Upper lobe of right lung (tissue), 1 donor: ENCODE measurements around the gene ZNF385D. TPM values are rescaled to one million over a fixed set of nuclear protein-coding genes. Genes with fewer than 3 reads are reported as not detected.
A peak's percentile ranks its signal among the peaks of the same experiment; 100 is the strongest.

Source experiments
- ATAC-seq: fragments of 200-7000 bp; cut with Tn5 transposase; one replicate; pipeline ENCODE4 v1.9.1; 2020; ENCODE audit warnings: mild to moderate bottlenecking, moderate library complexity
- DNase-seq: peaks from one replicate; pipeline ENCODE4 v3.0.0-alpha.2; 2020
- H3K27ac ChIP-seq: fragments of 200-600 bp; one replicate; pipeline ENCODE4 v1.8.0; 2022
- H3K27me3 ChIP-seq: fragments of 200-600 bp; one replicate; pipeline ENCODE4 v1.8.0; 2022; ENCODE audit warnings: mild to moderate bottlenecking
- H3K36me3 ChIP-seq: fragments of 200-600 bp; one replicate; pipeline ENCODE4 v1.8.0; 2022
- H3K4me1 ChIP-seq: fragments of 200-600 bp; one replicate; pipeline ENCODE4 v1.8.0; 2022
- H3K4me3 ChIP-seq: fragments of 200-600 bp; one replicate; pipeline ENCODE4 v1.8.0; 2022; ENCODE audit warnings: mild to moderate bottlenecking
- H3K9me3 ChIP-seq: fragments of 200-600 bp; one replicate; pipeline ENCODE4 v1.8.0; 2022
- intact Hi-C: fragments of 100-400 bp; cut with DNase I; formaldehyde crosslinking; loops from one replicate; pipeline ENCODE4 v1.11.0; 2022
- total RNA-seq: library from RNA; stranded (reverse); fragmentation: NEBNext Ultra II Directional; extraction: Animal tissue kit (Norgen Biotek cat#: 25700); gene quantifications from one replicate; pipeline ENCODE4 v1.2.1, GENCODE V29; 2021
- TF ChIP-seq, protein P1 (sequence below): fragments of 200-600 bp; IDR thresholded peaks from one replicate; pipeline ENCODE4 v1.8.0; 2022; ENCODE audit warnings: antibody characterized with exemption
- donor health status: DM: no; HTN: yes; CAD: no; lungs with severe emphysema.

The ZNF385D gene
- total RNA-seq, 1 donor from 2014 or later, result 9.4 TPM

DNA sequence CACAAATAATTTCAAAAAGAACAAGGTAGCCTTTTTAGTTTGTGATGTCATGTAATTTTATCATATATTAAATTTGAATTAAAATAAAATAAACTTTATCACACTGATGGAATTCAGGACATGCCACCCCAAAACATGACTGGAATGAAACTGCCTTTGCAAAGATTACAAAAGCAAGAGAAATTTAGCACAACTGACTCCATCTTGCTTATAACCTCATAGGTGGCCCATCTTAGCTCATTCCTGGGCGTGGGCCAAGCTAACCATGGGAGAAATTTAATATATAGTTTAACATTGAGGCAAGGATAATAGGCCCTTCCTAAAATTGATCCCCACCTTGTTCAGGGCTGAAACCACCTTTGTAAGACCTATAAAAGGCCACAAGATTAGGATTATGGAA is 235.6 kb downstream of the ZNF385D start:
- Histone ChIP-seq H3K27ac (no peak overlapping the region), H3K9me3 (no peaks in the 10 kb centered on the region), H3K4me3 (no peak overlapping the region), H3K36me3 (no peaks in the 10 kb centered on the region), H3K4me1 (no peaks in the 10 kb centered on the region), H3K27me3 (no peaks in the 10 kb centered on the region)
- DNase-seq (no peak), ATAC-seq (no peak)
- TF ChIP-seq, protein P1, sequence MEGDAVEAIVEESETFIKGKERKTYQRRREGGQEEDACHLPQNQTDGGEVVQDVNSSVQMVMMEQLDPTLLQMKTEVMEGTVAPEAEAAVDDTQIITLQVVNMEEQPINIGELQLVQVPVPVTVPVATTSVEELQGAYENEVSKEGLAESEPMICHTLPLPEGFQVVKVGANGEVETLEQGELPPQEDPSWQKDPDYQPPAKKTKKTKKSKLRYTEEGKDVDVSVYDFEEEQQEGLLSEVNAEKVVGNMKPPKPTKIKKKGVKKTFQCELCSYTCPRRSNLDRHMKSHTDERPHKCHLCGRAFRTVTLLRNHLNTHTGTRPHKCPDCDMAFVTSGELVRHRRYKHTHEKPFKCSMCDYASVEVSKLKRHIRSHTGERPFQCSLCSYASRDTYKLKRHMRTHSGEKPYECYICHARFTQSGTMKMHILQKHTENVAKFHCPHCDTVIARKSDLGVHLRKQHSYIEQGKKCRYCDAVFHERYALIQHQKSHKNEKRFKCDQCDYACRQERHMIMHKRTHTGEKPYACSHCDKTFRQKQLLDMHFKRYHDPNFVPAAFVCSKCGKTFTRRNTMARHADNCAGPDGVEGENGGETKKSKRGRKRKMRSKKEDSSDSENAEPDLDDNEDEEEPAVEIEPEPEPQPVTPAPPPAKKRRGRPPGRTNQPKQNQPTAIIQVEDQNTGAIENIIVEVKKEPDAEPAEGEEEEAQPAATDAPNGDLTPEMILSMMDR, result no peak
- intact Hi-C loops, result no loop called here

DNA sequence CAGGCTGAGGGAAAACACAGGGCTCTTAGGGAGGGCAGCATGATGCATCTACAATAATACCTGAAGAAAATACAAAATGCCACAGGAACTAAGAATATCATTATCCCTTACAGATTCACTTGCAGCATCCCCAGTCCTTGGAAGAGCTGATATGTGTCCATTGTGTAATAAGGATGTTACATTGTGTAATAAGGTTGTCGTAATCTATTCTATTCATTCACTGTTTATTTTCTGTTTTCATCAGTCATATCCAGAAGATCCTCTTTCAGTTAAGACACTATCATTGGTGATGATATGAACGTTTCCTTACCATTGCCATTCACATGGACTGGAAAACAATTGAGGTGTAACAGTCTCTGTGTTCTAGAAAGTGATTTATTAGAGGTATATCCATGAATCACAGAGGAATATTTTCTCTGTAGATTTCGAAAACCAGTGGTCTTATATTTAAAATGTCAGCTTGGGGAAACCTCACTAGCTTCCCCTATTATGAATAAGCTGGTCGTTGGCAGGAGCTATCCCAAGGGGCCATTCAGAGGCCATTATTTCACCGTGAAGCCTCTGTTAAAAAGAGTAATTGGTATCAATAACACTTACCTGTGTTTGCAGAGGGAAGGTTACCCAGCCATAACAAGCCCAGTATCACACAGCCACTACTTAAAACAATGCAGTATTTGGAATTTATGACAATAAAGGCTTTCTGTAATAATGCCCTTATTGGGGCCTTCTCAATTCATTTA is 241.1 kb downstream of the ZNF385D start:
- ATAC-seq (no peak), DNase-seq (no peak)
- Histone ChIP-seq H3K36me3 (no peaks in the 10 kb centered on the region), H3K4me1 (no peaks in the 10 kb centered on the region), H3K4me3 (no peak overlapping the region), H3K27ac (no peak overlapping the region), H3K9me3 (no peaks in the 10 kb centered on the region), H3K27me3 (no peaks in the 10 kb centered on the region)
- intact Hi-C loops, result no loop called here
- TF ChIP-seq, protein P1, result no peak

DNA sequence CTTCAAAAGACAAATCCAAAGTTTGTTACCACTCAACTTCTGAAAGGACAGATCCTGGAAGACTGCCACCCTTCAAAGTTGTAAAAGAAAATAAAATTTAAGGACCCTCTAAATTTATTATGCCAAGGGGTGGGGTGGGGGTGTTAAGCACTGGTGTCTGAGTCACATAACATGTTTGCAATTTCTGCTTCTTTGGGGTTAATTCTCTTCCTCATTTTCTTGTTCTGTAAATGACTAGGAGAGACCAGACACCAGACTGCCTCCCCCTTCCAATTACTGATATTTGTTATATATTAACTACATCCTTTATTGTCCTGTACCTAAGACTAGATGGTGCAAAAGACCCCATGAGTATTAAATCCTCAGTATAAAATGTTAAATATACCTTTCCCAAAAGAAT is 242.8 kb downstream of the ZNF385D start:
- intact Hi-C loops, result no loop called here
- Histone ChIP-seq H3K9me3 (no peaks in the 10 kb centered on the region), H3K4me1 (no peaks in the 10 kb centered on the region), H3K36me3 (no peaks in the 10 kb centered on the region), H3K27ac (no peak overlapping the region), H3K4me3 (no peak overlapping the region), H3K27me3 (no peaks in the 10 kb centered on the region)
- DNase-seq, result no peak
- ATAC-seq, result no peak
- TF ChIP-seq, protein P1, result no peak

DNA sequence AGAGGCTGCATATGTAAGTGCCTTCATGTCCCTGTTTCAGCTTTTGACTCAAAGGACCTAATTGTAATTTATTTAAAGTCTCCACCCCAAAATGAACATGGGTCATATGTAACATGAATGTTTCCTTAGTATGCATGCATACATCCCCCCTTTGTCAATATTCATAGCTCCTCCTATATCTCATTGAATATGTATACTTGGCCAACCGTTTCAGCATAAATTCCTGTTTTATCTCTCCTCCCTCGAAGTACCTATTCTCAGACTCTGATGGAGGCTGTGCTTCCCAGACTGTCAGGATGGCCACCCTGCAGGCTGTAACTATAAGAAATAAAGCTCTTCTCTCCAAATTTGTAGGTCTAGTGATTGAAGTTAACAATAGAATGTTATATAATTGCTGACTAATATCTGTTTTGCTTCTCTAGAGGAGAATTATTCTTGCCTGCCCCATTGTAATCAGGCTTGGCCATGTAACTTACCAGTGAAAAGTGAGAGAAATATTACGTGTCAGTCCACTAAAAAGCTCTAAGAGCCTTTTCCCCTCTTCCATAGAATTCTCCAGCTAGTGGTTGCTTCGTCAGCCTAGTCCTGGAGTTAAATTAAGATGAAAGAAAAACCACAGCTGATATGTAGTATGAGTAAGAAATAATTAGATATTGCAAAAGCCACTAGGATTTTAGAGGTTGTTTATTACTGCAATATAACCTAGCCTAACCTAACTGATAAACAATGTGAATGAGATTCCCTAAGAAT is 245.1 kb downstream of the ZNF385D start:
- H3K9me3 ChIP-seq, result no peaks in the 10 kb centered on the region
- DNase-seq (no peak), ATAC-seq (no peak)
- TF ChIP-seq, protein P1, result no peak
- no peaks in the 10 kb centered on the region for H3K27me3 ChIP-seq
- H3K27ac ChIP-seq, result no peak overlapping the region
- H3K4me1 ChIP-seq, result no peaks in the 10 kb centered on the region
- intact Hi-C loops, result no loop called here
- H3K4me3 ChIP-seq, result no peak overlapping the region
- no peaks in the 10 kb centered on the region for H3K36me3 ChIP-seq

DNA sequence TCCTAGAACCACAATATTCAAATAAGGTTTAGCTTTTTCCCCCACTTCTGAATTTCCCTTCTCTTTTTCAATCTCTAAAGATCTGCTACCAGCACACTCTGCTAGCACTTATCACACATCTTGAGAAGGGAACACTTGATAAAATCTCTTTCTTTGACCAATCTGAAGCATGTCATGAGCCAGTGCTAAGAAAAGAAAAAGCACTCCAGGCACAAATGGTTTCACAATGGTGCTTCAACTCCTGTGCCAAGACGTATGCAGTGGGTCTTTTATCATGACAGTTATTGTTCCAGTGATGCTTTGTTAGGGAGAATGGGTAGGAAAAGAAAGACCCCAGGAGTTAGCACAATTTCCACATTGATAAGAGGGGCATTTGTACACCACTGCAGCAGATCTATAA is 248.4 kb downstream of the ZNF385D start:
- ATAC-seq, result peak; percentile 70
- Histone ChIP-seq H3K4me3 (no peak overlapping the region), H3K36me3 (no peaks in the 10 kb centered on the region), H3K27ac (no peak overlapping the region), H3K4me1 (no peaks in the 10 kb centered on the region), H3K9me3 (no peaks in the 10 kb centered on the region), H3K27me3 (no peaks in the 10 kb centered on the region)
- TF ChIP-seq, protein P1, result no peak
- DNase-seq, result no peak
- intact Hi-C loops, result no loop called here
